GM21515 (cell line): ENCODE results near the gene JMJD4.
A peak's percentile ranks its signal among the peaks of the same experiment; 100 is the strongest.

Source experiments
- ATAC-seq: cut with Tn5 transposase; IDR thresholded peaks from one replicate; pipeline ENCODE4 v1.9.1; 2021; ENCODE audit not compliant: unreplicated experiment

The JMJD4 gene, protein sequence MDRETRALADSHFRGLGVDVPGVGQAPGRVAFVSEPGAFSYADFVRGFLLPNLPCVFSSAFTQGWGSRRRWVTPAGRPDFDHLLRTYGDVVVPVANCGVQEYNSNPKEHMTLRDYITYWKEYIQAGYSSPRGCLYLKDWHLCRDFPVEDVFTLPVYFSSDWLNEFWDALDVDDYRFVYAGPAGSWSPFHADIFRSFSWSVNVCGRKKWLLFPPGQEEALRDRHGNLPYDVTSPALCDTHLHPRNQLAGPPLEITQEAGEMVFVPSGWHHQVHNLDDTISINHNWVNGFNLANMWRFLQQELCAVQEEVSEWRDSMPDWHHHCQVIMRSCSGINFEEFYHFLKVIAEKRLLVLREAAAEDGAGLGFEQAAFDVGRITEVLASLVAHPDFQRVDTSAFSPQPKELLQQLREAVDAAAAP

DNA sequence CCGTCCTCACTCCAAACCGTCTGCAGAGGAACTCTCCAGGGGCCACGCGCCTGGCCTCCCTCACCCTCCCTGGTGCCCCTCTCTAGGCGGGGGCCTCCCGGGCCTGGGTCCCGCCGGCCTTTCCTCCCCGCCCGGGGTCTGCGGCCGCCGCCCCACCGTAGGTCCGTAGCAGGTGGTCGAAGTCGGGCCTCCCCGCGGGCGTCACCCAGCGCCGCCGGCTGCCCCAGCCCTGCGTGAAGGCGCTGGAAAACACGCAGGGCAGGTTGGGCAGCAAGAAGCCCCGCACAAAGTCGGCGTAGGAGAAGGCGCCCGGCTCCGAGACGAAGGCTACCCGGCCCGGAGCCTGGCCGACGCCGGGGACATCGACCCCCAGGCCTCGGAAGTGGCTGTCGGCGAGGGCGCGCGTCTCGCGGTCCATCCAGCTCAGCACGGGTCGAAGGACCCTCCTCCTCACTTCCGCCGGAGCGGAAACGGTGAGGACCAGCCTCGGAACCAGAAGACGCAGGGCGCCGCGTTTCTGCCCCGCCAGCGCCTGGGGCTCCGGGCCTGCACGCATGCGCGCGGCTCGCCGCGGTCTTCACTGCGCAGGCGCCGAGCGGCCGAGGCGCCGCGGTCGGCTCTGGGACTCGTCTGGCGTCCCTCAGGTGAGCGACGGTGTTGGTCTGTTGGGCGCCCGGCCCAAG is at the start of gene JMJD4, which contains the start of gene SNAP47:
TSS of gene JMJD4 (minus strand) at position 447 of the 683 bp plus-strand sequence. CDS start at position 418, 29 bp downstream.
TSS of gene SNAP47 (plus strand) at position 580 of the 683 bp plus-strand sequence. CDS start 12,302 bp downstream, outside the sequence.
- peak; percentile 94 for ATAC-seq

- no peak for ATAC-seq
Observed at GRCh38 chr1:227782226-227782625, 47.1 kb upstream of the JMJD4 start.

DNA sequence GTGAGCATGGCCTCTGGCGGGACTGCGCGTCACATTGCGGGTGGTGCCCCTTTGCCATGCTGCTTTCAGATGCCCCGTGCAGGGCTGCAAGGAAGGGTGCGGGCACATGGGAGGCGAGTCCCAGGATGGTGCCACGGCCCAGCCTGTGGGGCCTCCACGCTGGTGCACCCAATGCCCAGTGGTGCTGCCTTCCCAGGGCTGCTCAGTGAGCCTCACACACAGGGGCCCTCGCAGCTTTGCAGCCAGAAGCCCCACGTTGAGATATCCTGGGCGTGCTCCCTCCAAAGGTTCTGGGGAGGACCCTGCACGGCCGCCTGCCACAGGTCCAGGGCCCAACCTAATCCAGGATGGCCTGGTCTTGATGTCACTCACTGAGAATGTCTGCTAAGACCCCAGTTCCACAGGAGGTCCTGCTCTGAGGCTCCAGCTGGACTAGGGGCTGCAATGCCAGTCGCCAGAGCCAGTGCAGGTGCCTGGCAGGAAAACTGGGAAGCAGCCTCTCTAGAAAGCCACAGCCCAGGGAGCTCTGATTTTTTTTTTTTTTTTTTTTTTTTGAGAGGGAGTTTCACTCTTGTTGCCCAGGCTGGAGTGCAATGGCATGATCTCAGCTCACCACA is 46.3 kb upstream of the JMJD4 start:
- ATAC-seq: no peak

GRCh38 chr1:227780101-227781044 is 45.3 kb upstream of the JMJD4 start:
- ATAC-seq: no peak

- ATAC-seq: no peak
Observed at GRCh38 chr1:227779685-227780084, 44.6 kb upstream of the JMJD4 start.

GRCh38 chr1:227779021-227779441 is 43.9 kb upstream of the JMJD4 start:
- no peak for ATAC-seq

GRCh38 chr1:227778401-227778947 is 43.4 kb upstream of the JMJD4 start:
- ATAC-seq: no peak

- no peak for ATAC-seq
Observed at GRCh38 chr1:227777646-227778045, 42.5 kb upstream of the JMJD4 start.

DNA sequence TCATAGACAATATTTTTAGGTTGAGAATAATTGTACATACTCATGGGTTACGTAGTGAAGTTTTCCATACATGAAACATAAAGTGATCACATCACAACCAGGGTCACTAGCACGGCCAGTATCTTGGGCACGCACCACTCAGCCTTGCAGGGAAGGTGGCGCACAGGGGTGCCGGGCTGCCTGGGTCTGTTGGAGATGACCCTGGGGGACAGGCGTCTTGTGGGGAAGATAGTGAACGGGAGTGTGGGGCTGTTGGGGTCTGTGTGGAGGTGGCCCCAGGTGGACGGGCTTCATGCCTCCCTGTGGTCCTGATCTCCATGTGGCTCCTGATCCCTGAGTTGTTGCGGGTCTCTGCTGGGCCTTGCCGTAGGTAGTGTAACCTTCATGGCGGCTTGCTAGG is 42.1 kb upstream of the JMJD4 start:
- ATAC-seq: no peak

GRCh38 chr1:227776331-227776771 is 41.2 kb upstream of the JMJD4 start:
- ATAC-seq: no peak

DNA sequence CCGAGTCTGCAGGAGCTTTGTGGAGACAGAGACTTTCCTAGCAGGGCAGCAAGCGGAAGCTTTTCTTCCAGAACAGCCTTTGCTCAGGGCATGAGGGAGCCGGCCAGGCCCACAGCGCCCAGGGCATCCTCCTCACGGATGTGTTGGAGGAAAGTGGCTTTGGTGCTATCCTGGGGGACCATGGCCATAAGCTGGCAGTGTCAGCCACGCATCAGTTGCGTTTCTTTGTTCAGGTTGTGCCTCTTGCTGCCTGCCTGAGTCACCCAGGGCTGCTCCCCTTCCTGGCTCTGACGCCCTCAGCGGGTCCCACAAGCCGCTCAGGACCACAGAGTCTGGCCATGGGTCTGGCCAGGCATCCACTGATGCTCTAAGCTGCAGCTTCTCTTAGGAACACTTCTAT is 40.7 kb upstream of the JMJD4 start:
- ATAC-seq: no peak

DNA sequence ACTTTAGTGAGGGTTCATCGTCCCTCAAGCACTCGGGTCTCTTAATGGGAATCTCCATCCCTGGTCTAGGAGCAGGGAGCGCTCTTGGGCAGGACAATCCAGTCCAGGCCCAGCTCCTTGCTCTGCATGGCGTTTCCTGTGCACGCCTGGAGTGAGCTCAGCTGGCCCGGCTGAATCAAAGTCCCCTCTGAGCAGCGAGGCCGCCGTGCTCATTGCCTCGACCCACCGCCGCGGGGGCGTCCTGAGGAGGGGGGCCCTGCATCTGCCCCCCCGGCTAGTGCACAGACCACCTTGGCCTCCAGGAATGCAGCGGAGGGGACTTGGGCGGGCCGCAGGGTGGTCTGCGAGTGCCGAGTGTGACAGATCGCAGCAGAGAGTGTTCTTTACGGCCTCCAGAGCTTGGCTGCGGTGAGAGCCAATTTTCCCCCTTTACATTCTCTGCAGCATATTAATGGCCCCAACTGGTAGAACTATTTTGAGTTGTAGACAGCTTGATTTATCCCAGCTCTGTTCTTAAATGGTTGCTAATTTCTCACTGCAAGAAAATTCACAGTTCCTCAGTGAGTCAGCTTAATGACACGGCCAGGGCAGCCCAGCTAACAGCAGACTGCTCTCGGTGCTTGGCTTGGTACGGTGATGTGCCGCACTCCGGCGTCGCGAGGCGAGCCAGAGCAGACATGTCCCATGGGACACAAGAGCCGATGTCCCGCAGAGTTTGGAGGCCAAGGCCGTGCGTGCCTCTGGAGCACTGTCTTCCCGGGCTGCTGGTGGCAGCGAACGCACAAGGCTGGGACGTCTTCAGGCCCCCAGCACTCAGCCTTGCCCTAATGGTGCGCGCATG is 39.9 kb upstream of the JMJD4 start:
- no peak for ATAC-seq

GRCh38 chr1:227774051-227774731 is 39.1 kb upstream of the JMJD4 start:
- no peak for ATAC-seq

DNA sequence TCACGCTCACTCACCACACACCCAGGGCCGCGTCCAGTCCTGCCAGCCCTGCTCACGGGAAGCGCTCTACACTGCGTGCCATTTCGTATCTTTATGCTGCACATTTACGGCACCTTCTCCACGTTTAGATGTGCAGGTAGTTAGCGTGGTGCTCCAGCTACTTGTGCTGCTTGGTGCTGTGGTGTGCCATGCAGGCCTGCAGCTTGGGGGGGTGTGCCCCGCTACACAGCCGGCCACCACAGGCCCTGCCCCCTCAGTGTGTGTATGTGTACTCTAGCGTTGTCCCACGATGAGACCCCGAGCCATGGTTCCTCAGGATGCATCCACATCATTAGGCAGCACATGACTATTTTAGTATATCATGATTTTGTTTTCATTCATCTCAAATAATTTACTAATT is 38.5 kb upstream of the JMJD4 start:
- no peak for ATAC-seq

GRCh38 chr1:227771771-227772170 is 36.7 kb upstream of the JMJD4 start:
- no peak for ATAC-seq

DNA sequence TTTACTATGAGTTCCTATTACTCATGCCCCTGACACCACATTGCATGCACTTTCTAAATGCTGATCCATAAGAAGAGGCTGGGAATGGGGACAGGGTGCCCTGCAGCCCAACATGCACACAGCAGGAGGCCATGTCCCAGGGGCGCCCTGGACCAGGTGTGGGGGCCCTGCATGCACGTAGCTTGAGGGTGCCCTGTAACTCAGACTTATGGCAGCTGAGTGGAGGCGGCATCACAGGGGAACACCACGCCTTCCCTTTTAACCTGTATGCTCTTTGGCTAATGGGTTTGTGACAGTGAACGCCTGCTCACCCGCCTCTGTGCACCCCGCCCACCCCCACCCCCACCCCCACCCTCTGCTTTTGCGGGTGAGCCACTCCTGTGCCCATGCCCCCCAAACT is 36.2 kb upstream of the JMJD4 start:
- no peak for ATAC-seq

GRCh38 chr1:227770812-227771211 is 35.7 kb upstream of the JMJD4 start:
- ATAC-seq: no peak

- ATAC-seq: no peak
Observed at GRCh38 chr1:227769936-227770494, 34.9 kb upstream of the JMJD4 start.
